HS-27A (cell line): Measurements from ENCODE around the gene SCD5.

Source experiments
- DNase-seq: peaks from one replicate; pipeline ENCODE4 v3.0.0-alpha.2; 2012; ENCODE audit warnings: low read depth, missing footprints

SCD5 gene

DNA sequence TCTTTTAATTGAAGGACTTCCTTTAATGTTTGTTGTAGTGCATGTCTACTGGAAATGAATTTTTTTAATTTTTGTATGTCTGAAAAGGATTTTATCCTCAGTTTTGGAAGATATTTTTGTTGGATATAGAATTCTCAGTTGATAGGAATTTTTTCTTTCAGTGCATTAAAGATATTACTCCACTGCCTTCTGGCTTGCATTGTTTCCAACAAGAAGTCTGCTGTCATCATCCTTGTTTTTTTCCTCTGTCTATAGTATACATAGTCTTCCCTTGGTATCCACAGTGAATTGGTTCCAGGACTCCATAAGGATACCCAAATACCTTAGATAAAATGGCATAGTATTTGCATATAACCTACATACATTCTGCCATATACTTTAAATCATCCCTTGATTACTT lies 33.5 kb downstream of the SCD5 start:
- DNase-seq, result no peak

DNA sequence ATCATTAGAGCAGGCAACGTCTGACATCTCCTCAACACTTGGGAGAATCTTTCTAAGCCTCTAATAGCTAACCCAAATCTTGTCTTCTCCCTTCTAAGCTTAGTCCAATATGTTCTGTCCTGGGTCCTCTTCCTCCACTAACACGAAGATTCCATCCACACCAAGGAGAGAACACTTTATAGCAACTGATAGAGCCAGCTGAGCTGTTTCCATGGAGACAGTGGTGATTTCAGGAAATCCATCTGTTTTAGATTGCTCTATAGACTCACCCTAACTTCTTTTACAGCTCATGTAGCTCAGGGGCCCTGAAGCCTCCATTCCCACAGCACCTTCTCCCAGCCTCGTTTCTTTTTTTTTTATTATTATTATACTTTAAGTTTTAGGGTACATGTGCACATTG lies 37.4 kb downstream of the SCD5 start:
- no peak for DNase-seq

DNA sequence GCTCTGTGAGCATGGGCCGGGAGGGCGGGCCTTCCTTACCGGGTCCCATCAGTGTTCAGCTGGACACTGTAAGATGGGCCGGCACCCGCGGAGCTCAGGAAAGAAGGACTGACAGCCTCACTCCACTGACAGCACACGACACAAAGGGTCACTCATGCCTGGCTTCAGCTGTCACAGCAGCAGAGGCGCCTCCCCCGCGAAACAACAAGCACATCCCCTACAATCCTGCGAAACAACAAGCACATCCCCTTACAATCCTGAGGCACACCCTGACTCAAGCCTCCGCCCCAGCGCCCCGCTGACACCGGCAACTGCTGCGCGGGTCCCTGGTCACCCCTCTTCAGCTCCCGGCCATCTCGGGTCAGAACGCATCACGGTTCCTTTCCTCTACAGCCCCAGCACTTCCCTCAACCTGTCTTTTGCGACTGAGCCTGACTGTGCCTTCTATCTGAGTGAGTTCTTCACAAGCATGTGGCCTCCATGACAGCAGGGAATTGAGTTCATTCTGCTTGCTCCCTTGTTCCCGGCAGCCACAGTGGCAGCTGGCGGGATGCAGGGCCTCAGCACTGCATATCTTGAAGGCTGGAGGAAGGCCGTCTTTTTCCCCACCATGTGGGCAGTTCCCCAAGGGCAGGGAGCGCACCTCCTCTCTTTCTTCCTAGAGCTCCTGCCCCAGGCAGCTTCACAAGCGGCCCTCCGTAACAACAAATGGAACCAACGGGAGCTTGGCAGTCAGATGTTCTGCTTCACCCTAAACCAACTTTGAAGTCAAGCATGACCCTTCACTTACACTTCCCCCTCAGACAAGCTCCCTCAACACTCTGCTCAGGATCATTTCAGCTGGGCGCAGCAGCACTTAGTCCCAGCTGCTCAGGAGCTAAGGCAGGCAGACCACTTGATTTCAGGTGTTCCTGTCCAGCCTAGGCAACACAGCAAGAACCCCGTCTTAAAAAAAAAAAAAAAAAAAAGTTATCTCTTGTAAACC lies 39.6 kb downstream of the SCD5 start:
- no peak for DNase-seq

DNA sequence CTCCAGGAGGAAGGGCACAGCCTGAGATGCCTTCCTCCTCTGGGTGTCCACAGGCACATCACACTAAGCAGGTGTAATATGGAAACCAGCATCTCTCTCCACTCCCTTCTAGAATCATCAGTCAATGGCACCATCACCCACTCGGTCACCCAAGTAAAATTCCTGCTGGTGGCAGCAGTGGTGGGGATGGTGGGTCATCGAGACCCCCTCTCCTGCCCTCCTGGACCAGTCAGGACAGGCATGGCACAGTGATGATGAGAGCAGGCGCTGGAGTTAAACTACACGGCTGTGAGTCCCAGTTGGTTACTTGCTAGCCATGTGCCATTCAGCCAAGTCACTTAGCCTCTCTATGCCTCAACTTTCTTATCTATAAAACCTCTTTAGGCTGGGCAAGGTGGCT lies 42.5 kb downstream of the SCD5 start:
- no peak for DNase-seq

DNA sequence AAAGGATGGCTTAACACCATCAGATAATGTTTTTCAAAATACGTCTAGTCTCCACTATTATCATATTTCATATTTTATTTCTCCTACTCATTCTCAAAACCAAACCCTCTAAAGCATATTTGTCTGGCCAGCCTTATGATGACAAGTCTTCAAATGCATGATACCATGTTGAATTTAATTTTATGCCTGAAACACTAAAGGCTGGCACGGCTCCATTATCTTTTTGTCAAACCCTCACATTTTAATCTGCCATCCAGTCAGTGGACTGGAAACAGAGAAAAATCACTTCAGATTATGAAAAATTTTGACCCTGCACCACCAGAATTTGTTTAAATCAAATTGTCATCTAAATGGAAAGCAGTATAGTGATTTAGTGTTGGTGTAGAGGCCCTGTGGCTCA lies 42.9 kb downstream of the SCD5 start:
- no peak for DNase-seq

DNA sequence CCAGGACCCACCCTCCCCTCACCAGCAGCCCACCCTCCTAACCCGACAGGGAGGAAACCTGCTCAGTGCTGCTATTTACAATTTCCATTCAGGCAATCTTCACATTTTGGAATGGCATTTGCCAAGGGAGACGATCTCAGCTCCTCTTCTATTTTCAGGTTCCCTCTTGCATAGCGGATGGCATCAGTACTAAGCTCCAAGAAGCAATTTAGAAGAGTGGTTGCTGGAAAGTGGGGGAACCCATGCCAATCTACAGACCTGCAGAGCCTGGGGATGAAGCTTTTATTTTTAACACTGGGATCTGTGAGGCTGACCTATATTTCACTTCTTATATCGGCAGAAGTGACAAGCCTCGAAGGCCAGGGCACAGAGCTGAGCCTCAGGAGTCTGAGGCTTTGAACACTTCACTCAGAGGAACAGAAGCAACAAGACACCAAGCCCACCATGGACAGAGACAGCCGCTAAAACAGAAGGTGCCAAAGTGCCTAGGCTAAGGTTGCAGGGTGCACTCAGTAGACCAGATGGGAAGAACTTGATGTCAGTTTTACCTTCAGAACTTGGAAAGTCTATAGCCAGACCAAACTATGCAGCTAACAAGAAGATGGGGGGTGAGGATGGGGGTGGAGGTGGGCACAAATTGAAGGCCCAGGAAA lies 44.0 kb downstream of the SCD5 start:
- no peak for DNase-seq

DNA sequence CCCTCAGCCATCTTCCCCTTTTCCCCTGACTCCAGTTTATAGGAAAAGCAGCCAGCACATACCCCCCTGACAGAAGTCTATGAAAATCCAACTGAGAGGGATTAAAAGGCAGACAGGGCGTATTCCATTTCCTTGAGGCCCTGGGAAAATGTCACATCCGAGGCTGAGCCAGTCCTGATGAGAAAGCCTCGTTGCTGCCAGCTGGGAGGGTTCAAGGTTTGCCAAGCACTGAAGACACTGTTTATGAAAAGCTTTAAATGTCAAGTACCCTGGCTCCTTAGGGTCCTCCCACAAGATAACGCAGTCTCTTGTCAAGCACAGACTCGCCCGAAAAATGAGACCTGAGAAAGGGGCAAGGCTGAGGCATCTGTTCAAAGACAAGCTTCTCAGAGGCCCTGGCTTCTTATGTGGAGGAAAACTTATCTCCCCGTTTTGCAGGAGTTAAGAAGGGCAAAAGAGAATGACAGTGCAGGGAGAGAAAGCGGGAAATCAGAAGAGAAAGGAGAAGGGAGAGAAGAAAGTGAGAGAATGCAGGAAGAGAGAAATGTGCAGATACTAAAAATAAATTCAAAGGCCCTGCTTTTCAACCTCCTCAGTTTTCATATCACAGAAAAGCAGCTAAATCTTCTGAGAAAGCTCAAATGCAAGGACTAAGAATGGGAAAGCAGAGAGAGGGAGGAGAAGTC lies 44.7 kb downstream of the SCD5 start:
- no peak for DNase-seq

DNA sequence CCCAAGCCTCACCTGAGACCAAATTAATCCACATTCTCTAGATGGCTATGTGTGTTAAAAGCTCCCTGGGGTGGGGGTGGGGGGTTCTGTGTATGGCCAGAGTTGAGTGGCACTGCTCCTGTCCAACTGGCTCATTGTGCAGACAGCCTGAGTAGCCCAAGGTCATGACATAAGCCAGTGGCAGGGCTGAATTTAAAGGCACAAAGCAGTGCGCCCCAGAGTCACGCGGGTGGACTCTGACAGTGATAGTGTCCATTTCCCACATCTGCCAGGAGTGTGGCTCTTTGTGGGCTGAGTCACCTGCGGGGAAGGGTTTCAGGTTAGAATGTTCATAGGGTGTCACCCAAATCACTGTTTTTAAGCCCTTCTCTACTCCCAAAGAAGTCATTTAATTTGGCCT lies 45.4 kb downstream of the SCD5 start:
- no peak for DNase-seq

DNA sequence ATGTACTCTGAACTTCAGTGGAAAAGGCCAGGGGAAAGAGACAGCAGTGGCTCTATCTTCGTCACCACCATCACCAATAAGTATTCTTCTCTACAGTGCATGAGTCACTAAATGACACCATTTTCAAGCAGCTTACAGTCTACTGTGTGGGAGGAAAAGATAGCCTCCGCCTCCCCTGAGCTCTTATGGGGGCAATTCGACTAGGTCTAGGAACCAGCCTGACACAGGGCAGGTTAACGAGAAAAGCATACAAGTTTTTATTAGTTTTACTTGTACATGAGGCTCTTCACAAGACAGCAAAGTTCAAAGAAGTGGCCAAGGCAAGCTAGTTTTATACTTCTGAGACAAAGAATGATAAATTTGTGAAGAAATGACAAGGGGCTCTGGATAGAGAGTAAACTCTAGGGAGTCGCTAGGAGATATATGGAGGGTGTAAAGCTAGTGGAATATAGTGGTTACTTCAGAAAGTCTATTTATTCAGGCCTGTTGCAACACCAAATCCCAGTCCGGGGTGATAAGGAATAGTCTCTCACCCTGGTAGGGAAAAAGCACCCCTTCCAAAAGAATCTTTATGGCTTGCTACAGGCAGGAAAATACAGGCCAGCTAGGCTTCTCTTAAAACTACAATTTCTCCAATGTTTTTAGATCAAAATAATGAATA lies 49.7 kb downstream of the SCD5 start:
- DNase-seq, result no peak

DNA sequence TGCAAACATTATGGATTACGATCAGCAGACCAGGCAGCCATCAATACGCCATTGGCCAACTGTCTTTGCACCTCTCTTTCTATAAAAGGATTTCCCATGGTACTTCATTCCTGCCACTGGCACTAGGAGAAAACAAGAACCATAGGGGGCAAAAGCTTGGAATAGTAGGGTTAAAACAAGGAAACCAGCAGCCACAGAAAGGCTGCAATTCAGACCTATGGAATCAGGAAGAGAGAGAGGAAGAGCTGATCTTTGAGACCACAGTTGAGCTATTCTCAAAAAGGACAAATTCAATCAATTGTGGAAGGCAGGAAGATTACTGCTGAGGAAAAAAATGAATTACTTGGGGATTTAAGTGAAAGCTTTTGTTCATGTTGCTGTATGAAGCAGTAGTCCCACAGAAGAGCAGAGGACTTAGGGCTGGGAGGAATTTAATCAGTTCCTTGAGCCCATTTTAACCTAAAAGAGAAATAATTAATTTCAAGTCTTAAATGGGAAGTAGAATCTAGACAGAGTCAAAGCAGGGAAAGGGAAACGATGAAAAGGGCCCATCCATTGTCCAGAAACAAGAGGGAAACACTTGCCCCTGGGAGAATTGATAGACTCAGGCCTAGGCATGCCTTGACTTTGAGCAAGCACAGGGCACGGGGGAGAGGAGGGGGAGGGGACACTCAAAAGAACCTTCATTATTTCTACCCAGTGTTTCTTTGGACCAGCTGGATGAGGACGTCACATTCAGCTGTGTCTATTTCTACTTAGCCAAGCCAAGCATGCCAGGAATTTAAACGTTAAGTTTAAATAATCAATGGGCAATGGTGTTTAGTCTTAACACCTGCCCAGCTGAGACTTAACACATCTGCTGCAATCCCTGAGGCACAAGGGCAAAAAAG lies 50.7 kb downstream of the SCD5 start:
- no peak for DNase-seq

DNA sequence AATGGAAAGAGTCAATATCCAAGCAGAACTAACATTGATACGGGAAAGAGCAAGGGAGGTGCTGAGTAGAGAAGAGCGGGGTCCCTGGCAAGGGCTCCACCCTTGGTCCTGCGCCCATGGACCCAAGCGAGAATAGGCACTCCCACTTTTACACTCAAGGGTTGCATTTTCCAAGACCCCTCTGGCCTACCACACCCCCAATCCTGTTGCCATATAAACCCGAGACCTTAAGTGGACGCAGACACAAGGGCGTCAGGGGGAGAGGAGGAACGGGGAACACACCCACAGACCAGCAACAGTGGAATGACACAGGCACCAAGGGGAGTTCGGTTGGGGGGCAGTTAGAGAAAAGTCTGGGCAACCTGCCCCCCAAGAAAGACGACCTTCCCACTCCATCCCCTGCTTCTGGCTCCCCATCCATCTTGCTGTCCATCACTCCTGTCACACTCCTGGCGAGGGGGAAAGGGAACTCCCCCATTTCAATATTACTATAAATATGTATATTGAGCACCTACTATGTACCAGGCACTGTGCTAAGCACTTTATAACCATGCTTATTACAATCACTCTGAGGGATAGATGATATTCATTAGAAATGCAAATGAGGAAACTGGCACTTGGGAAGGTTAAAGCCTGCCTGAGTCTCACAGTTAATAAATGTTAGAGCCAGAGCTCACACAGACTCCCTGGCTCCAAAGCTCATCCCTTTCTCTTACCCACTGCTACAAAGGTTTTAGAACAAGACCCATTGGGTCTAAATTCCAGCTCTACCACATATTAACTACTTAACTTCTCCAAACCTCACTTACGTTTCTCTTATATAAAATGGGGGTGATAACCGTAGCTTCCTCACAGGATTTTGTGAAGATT lies 51.7 kb downstream of the SCD5 start:
- no peak for DNase-seq

DNA sequence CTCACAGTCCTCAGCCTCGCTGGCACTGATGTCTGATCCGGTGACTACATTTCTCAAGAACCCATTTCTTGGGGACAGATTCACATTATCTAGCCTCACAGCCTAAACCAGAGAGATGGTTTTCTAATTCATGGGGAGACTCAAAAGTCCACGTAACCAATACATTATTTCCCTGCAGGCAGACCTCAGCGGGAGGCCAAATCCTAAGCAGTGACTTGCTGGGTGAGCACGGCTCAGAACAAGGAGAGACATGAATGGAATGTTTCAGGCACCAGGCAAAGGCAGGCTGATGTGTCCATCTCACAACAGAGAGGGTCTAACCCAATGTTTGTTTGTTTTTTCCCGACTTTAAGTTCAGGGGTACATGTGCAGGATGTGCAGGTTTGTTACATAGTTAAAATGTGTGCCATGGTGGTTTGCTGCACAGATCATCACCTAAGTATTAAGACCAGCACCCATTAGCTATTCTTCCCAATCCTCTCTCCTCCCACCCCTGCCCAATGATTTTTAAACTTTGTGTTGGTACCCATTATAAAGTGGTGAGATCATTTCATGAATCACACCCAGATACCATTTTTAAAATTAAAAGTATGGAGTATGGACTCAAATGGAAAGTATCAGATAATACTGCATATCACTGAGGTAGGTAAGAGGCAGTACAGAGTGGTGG lies 53.3 kb downstream of the SCD5 start:
- peak; percentile 69 for DNase-seq

DNA sequence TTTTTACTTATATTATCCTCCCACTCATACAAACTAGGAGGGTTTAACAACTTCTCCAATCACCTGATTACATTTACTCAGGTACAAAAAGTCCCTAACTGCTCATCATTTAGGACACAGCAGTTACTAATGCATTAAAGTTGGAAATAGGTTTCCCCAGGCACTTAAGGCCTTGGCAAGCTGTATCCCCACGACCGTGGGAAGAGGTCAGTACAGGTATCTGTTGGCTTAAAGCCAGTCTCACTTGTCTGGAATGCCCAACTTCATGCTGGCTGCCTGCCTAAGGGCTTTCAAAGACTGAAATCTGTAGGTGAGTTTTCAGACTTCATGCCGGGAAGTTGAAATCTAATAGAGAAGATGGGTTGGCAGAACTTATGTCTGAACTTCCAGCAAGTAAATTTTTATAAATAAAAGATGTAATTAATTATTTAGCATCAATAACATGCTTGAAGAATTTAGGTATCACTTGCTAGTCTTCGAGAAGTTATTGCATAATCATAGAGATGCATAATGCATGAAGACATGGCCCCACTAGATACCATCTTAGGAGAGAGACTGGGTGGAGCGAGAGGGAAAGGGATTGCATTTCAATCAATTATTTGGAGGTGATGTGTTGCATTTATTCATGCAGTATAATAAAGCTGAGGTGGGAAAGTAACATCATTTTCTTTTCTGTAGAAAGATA lies 54.2 kb downstream of the SCD5 start:
- DNase-seq, result no peak

DNA sequence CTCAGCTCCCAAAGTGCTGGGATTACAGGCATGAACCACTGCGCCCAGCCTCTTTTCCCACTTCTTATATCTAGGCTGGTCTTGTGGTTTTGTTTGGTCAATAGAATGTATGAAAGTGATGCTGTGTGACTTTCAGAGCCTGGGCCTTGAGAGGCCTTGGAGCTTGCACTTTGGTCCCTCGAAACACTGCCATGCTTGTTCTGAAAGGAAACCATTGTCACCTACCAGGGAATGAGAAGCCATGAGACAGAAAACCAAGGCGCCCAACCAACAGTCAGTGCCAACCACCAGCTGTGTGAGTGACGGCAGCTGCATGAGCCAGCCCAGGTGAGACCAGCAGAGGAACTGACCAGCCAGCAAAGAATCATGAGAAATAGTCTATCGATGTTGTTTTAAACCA lies 57.4 kb downstream of the SCD5 start:
- no peak for DNase-seq

DNA sequence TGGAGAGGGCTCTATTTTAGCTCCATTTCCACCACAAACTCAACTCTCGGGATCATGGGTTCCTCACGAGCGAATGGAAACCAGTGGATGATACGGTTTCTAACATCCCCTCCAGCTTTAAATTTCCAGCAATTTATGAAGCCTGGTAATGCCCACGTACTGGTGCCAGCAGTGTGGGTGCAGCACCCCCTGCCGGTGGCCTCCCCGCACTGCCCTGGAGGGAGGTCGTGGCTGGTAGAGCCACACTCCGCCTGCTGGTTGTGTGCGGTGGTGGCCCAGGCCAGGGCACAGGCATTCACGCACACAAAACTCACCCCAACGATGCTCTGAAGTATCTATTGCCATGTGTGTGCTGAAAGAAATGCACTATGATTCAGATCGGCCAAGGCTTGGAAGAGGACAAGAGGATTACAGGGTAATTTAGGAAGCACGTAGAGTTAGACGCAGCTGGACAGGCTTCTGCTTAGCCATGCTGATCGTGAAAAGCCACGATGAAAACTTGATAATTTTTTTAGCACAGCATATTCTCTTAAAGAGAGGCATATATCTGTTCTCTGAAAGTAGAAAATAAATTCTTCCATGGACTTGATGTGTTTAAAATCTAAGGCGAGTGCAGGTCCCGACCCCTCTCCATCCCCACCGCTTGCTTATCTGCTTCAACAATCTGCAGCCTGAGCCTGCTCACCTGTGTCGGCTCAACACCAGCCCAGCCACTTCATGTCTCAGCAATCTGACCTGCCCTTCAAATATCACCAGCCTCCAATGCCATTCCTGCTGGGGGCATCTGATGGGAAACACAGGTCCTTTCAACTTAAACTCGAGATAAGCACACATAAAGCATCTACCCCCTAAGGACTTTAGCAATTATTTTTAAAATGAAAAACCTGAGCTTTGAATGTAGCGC lies 59.1 kb downstream of the SCD5 start:
- DNase-seq, result no peak

DNA sequence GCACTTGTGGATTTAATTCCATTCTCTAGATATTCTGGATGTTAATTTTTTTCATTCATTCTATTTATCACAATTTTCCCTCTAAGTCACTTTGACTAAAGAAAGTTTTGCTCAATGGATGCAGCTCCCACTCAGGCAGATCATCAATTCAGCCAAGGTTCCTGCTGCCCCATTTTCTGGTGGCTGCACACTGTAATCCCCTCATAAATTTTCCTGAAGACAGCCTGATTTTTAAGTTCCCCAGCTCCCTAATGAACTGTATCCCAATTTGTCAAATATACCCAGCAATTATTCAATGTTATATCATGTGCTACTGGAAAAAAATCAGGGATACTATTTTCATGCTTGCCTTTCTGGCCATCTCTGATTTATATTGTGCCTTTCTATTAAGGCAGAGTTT lies 61.2 kb downstream of the SCD5 start:
- DNase-seq, result no peak

DNA sequence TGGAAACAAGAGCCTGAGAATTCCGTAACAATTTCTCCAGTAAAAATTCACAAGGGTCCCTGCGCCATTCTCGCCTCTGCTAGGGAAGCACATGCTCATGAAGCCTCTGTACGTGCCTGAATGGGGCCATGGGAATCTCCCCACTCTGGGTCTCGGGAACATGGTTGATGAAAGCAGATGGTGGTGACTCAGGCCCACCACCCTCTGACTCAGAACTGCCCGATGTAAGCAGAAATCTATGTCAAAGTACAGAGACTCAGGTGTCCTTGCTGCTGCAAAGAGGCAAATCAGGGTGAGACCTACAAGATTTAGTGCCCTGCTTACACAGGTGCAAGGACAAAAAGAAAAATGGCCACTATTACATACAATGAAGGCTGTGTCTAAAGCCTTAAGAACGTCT lies 65.0 kb downstream of the SCD5 start:
- DNase-seq, result no peak

DNA sequence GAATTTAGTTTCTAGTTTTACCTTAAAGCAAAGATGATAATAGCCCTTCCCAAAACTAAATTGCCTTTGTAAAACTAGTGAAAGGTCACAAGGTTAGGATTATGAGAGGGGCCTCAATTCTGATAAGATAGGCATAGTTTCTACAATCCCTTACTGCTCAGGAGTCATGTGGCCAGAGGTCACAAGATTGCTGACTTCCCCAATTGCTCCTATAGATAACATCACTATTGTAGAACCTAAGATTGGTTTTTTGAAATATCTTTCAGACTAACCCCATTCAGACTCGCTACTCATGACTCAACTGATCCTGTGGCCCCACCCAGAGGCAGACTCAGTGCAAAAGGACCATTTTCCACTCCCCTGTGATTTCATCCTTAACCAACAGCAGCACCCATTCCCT lies 70.3 kb downstream of the SCD5 start:
- no peak for DNase-seq
